ENCODE data around the gene TPM4. TPM values are rescaled to one million over a fixed set of nuclear protein-coding genes. Genes with fewer than 3 reads are reported as not detected.

The TPM4 gene
- polyA plus RNA-seq, 1 donor from 2014 or later, result 119 TPM

- H3K27me3 ChIP-seq (ENCODE audit: insufficient read depth, low read depth, low read length), result no peaks in the 10 kb centered on the region
- no peak overlapping the region for H3K9ac ChIP-seq (ENCODE audit: low read length)
- H3F3A ChIP-seq (ENCODE audit: insufficient read depth, low read length, poor library complexity, severe bottlenecking), result no peaks in the 10 kb centered on the region
- no peak overlapping the region for H3K4me2 ChIP-seq (ENCODE audit: low read length)
- no peak overlapping the region for H3K4me3 ChIP-seq (ENCODE audit: low read length)
- H4K20me1 ChIP-seq (ENCODE audit: insufficient read depth), result no peaks in the 10 kb centered on the region
- no peak overlapping the region for H3K27ac ChIP-seq (ENCODE audit: low read length)
- TF ChIP-seq RAD21 (conservative IDR thresholded peaks at IDR 0.05) (no peak), CTCF (IDR thresholded peaks at IDR 0.05; ENCODE audit: poor library complexity, severe bottlenecking) (no peak), EP300 (conservative IDR thresholded peaks at IDR 0.05; ENCODE audit: poor library complexity, severe bottlenecking) (no peak), REST (IDR thresholded peaks at IDR 0.05; ENCODE audit: borderline replicate concordance) (no peak), MXI1 (conservative IDR thresholded peaks at IDR 0.05; ENCODE audit: poor library complexity, severe bottlenecking) (no peak), EZH2 (IDR thresholded peaks at IDR 0.05; ENCODE audit: borderline replicate concordance, insufficient read depth, low read length, poor library complexity, severe bottlenecking) (no peak), TAF1 (IDR thresholded peaks at IDR 0.05; ENCODE audit: low read depth) (no peak), POLR2AphosphoS5 (IDR thresholded peaks at IDR 0.05) (no peak), SMC3 (conservative IDR thresholded peaks at IDR 0.05; ENCODE audit: poor library complexity) (no peak)
- no peak overlapping the region for H2AFZ ChIP-seq (ENCODE audit: low read depth, low read length)
- no peaks in the 10 kb centered on the region for H3K79me2 ChIP-seq (replicated peaks; ENCODE audit: insufficient read depth, low read length)
- no peaks in the 10 kb centered on the region for H3K9me2 ChIP-seq (ENCODE audit: insufficient read depth, low read length)
- no peaks in the 10 kb centered on the region for H3K36me3 ChIP-seq (ENCODE audit: insufficient read depth, low read length)
- H3K9me3 ChIP-seq (ENCODE audit: low read length), result no peaks in the 10 kb centered on the region
Measured at GRCh38 chr19:16141043-16141442, 64.7 kb downstream of the TPM4 start.

GRCh38 chr19:16142032-16142580, 65.8 kb downstream of the TPM4 start:
- H3K9me3 ChIP-seq (ENCODE audit: low read length), result no peaks in the 10 kb centered on the region
- no peak overlapping the region for H3K4me3 ChIP-seq (ENCODE audit: low read length)
- H3K9me2 ChIP-seq (ENCODE audit: insufficient read depth, low read length), result no peaks in the 10 kb centered on the region
- H3K36me3 ChIP-seq (ENCODE audit: insufficient read depth, low read length), result no peaks in the 10 kb centered on the region
- TF ChIP-seq RAD21 (conservative IDR thresholded peaks at IDR 0.05), result no peak
- no peak for TF ChIP-seq POLR2AphosphoS5 (IDR thresholded peaks at IDR 0.05)
- TF ChIP-seq TAF1 (IDR thresholded peaks at IDR 0.05; ENCODE audit: low read depth), result no peak
- TF ChIP-seq REST (IDR thresholded peaks at IDR 0.05; ENCODE audit: borderline replicate concordance), result no peak
- no peaks in the 10 kb centered on the region for H3K79me2 ChIP-seq (replicated peaks; ENCODE audit: insufficient read depth, low read length)
- no peak overlapping the region for H3K4me2 ChIP-seq (ENCODE audit: low read length)
- H4K20me1 ChIP-seq (ENCODE audit: insufficient read depth), result no peaks in the 10 kb centered on the region
- H3F3A ChIP-seq (ENCODE audit: insufficient read depth, low read length, poor library complexity, severe bottlenecking), result no peaks in the 10 kb centered on the region
- no peak overlapping the region for H2AFZ ChIP-seq (ENCODE audit: low read depth, low read length)
- no peaks in the 10 kb centered on the region for H3K27me3 ChIP-seq (ENCODE audit: insufficient read depth, low read depth, low read length)
- no peak overlapping the region for H3K27ac ChIP-seq (ENCODE audit: low read length)
- H3K9ac ChIP-seq (ENCODE audit: low read length), result no peak overlapping the region
